Testis (tissue), 2 donors: ENCODE data around the gene VAV2.

Source experiments
- POLR2A ChIP-seq: fragments of 450-650 bp; IDR thresholded peaks from one replicate; pipeline ENCODE4 v1.6.1; 2017; ENCODE audit warnings: antibody characterized with exemption, mild to moderate bottlenecking, moderate library complexity
- TF ChIP-seq, protein P1 (sequence below), 3 experiments: fragments of 450-650 bp in 2 of 3; fragments of 200-600 bp in 1 of 3; sonication (generic) in 1 of 3; IDR thresholded peaks; one replicate each; pipeline ENCODE4 v1.5.1; 2016 to 2019; ENCODE audit warnings: antibody characterized with exemption in 3 of 3, mild to moderate bottlenecking in 2 of 3, moderate library complexity in 1 of 3

DNA sequence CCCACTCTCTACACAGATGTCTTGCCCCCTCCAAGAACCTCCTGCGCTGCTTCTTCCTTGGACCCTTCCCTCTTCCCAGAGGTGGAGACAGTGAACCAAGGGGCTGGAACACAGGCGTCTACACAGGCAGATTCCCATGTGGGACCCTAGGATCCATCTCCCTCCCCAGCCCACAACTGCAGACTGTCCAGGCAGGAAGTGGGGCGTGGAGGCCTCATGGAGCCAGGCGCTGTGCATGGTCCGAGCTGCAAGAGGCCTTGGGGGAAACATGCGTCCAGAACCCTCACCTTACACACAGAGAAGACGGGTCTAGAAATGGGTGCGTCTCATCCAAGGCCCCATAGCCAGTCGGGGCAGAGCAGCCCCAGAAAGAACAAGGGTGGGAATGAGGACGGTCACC is 117.5 kb downstream of the VAV2 start:
- TF ChIP-seq, protein P1, sequence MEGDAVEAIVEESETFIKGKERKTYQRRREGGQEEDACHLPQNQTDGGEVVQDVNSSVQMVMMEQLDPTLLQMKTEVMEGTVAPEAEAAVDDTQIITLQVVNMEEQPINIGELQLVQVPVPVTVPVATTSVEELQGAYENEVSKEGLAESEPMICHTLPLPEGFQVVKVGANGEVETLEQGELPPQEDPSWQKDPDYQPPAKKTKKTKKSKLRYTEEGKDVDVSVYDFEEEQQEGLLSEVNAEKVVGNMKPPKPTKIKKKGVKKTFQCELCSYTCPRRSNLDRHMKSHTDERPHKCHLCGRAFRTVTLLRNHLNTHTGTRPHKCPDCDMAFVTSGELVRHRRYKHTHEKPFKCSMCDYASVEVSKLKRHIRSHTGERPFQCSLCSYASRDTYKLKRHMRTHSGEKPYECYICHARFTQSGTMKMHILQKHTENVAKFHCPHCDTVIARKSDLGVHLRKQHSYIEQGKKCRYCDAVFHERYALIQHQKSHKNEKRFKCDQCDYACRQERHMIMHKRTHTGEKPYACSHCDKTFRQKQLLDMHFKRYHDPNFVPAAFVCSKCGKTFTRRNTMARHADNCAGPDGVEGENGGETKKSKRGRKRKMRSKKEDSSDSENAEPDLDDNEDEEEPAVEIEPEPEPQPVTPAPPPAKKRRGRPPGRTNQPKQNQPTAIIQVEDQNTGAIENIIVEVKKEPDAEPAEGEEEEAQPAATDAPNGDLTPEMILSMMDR (IDR thresholded peaks at IDR 0.05) = no peak
- no peak for TF ChIP-seq POLR2A
